IPS-18a (cell line): Measurements from ENCODE around the gene FBH1.
"Not testable (repeated sequence)": the region's sequence is repeated elsewhere in the genome, so short reads cannot be mapped to it uniquely, and the experiment has no call there.

Experiments
- H3K27ac ChIP-seq: one replicate; pipeline ENCODE4 v1.5.1; 2013; ENCODE audit warnings: low read length
- H3K27me3 ChIP-seq: one replicate; pipeline ENCODE4 v1.6.1; 2013; ENCODE audit warnings: mild to moderate bottlenecking, low read length; ENCODE audit not compliant: control insufficient read depth, insufficient read depth
- H3K36me3 ChIP-seq: one replicate; pipeline ENCODE4 v1.6.1; 2013; ENCODE audit warnings: low read depth, low read length; ENCODE audit not compliant: control insufficient read depth
- H3K4me1 ChIP-seq: one replicate; pipeline ENCODE4 v1.6.1; 2013; ENCODE audit warnings: low read depth, low read length; ENCODE audit not compliant: control insufficient read depth
- H3K4me3 ChIP-seq: one replicate; pipeline ENCODE4 v1.5.1; 2013; ENCODE audit warnings: low read length
- H3K9ac ChIP-seq: one replicate; pipeline ENCODE4 v1.6.1; 2013; ENCODE audit warnings: mild to moderate bottlenecking, low read length, moderate library complexity
- H3K9me3 ChIP-seq: one replicate; pipeline ENCODE4 v1.6.1; 2013; ENCODE audit warnings: low read depth, low read length; ENCODE audit not compliant: control insufficient read depth

FBH1 gene

GRCh38 chr10:5952731-5953385 lies 62.8 kb downstream of the FBH1 start:
- Histone ChIP-seq H3K9ac (no peak overlapping the region), H3K9me3 (no peaks in the 10 kb centered on the region), H3K4me3 (no peak overlapping the region), H3K4me1 (peaks cover 3% of the 10 kb centered on the region), H3K27me3 (no peaks in the 10 kb centered on the region), H3K27ac (no peak overlapping the region), H3K36me3 (no peaks in the 10 kb centered on the region)

DNA sequence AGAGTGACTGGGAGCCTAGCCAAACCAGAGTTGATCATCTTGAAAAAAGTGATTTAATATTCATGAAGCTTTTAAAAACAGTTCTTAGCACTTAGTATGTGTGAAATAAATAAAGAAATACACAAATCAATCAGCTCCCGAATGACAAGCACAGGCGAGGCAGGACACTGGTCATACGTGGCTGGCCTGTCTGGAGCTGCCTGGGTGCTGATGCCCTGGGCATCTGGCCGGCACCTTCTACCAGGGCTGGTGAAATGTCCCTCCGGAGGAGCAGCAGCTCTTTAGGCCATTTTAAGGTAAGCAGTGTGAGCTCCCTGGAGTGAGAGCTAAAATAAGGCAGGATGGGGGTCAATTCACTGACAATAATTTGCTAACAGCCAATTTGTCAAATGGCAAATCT lies 63.6 kb downstream of the FBH1 start:
- H3K9ac ChIP-seq, result no peak overlapping the region
- H3K9me3 ChIP-seq, result no peaks in the 10 kb centered on the region

GRCh38 chr10:5956146-5956936 lies 66.3 kb downstream of the FBH1 start:
- H3K36me3 ChIP-seq, result no peaks in the 10 kb centered on the region
- H3K27ac ChIP-seq, result no peak overlapping the region
- H3K4me3 ChIP-seq, result no peak overlapping the region
- H3K9ac ChIP-seq, result no peak overlapping the region
- no peaks in the 10 kb centered on the region for H3K9me3 ChIP-seq
- no peaks in the 10 kb centered on the region for H3K27me3 ChIP-seq
- peaks cover 3% of the 10 kb centered on the region for H3K4me1 ChIP-seq

More for the DNA sequence above, 63.6 kb downstream of the FBH1 start:
- Histone ChIP-seq H3K36me3 (no peaks in the 10 kb centered on the region), H3K27me3 (no peaks in the 10 kb centered on the region), H3K4me3 (no peak overlapping the region), H3K27ac (no peak overlapping the region), H3K4me1 (peaks cover 3% of the 10 kb centered on the region)

DNA sequence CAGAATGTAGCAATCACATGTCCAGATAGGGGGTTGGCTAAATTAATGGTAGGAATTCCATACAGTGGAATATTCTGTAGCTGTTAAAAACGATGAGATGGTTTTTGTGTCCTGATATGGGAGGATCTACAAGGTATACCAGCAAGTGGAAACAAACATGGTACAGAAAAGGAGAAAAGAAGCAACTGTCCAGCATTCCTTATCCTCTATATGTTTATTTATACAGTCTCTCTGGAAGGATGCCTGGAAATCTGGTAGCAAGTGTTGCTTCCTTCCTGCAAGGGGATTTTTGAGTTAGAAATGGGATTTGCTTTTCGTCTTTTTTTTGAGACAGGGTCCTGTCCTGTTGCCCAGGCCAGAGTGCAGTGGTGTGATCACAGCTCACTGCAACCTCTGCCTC lies 68.0 kb downstream of the FBH1 start:
- Histone ChIP-seq H3K9me3 (no peaks in the 10 kb centered on the region), H3K27me3 (no peaks in the 10 kb centered on the region), H3K4me3 (no peak overlapping the region), H3K27ac (no peak overlapping the region), H3K36me3 (no peaks in the 10 kb centered on the region), H3K9ac (no peak overlapping the region), H3K4me1 (no peaks in the 10 kb centered on the region)

DNA sequence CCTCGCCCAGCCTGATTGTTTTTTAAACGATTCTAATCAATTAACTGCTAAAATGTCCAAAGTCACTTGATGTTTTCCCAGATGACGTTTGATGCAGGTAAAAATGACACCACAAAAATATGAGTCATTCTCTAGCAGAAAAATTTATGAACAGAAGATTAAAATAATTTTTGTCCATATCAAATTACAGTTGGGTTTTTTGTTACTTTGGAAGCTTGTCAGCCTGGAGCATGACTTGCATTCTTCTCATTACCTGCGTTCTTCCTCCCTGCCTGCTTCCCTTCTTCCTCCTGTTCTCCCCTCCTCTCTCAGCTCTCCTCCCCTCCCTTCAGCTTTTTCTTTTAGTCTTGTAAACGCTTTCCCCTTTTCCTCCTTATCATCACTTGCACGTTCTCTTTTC lies 68.6 kb downstream of the FBH1 start:
- no peaks in the 10 kb centered on the region for H3K9me3 ChIP-seq
- H3K4me1 ChIP-seq, result no peaks in the 10 kb centered on the region
- no peak overlapping the region for H3K4me3 ChIP-seq
- no peak overlapping the region for H3K27ac ChIP-seq
- H3K27me3 ChIP-seq, result no peaks in the 10 kb centered on the region
- no peak overlapping the region for H3K9ac ChIP-seq
- H3K36me3 ChIP-seq, result no peaks in the 10 kb centered on the region

DNA sequence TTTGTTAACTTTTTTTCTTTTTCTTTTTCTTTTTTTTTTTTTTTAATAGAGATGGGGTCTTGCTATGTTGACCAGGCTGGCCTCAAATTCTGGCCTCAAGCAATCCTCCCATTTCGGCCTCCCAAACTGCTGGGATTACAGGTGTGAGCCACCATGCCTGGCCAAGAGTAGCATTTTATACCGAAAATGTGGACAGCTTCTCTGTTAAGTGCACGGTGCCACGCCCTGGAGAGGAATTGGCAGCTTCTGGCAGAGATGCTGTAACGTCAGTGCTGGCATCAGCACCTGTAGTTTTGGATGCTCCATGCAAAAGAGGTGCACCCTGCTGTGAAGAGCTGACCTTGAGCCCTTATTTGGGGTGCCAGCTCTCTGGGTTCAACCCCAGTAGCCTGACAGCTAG lies 69.1 kb downstream of the FBH1 start:
- Histone ChIP-seq H3K27ac (no peak overlapping the region), H3K4me3 (no peak overlapping the region), H3K27me3 (no peaks in the 10 kb centered on the region), H3K9me3 (no peaks in the 10 kb centered on the region), H3K4me1 (no peaks in the 10 kb centered on the region), H3K9ac (no peak overlapping the region), H3K36me3 (no peaks in the 10 kb centered on the region)

- Histone ChIP-seq H3K9ac (no peak overlapping the region), H3K27ac (no peak overlapping the region), H3K4me3 (no peak overlapping the region), H3K9me3 (no peaks in the 10 kb centered on the region), H3K36me3 (no peaks in the 10 kb centered on the region), H3K4me1 (no peaks in the 10 kb centered on the region), H3K27me3 (no peaks in the 10 kb centered on the region)
Observed at GRCh38 chr10:5959581-5960069, 69.6 kb downstream of the FBH1 start.

DNA sequence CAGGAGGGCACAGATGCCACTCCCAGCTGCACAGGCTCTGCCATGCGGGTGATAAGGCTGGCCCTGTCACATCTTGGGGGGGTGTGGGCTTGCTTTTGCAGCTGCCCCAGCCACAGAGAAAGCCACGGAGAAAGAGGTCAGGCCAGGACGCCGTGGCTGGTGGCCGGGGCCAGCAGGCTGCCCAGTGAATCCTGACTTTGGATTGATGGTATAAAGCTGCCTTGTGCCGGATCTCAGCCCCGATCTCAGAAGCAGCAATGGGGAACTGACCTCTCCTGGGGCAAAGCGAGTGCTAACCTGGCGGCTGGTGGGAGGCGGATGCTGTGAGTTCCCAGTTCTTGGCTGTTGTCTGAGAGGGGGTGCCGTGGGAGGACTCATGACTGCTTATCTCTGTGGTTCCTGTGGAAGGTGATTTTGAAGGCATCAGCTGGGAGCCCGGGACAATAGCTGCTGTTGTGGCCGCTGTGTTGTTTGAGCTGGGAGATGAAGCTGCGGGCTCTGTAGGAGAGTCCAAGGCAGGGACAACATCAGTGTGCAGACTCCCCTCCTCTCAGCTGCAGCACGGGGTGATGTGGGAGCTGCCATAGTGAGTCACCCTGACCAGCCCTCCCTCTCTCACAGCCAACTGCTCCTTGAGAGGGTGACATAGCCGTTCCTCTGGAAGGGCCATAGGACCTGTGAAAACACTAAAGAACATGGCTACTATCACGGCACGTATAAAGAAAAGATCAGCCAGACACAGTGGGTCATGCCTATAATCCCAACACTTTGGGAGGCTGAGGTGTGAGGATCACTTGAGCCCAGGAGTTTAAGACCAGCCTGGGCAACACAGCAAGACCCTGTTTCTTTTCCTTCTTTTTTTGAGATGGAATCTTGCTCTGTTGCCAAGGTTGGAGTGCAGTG lies 70.3 kb downstream of the FBH1 start:
- no peak overlapping the region for H3K27ac ChIP-seq
- H3K4me3 ChIP-seq, result no peak overlapping the region
- H3K9me3 ChIP-seq, result no peaks in the 10 kb centered on the region
- H3K27me3 ChIP-seq, result no peaks in the 10 kb centered on the region
- H3K9ac ChIP-seq, result no peak overlapping the region
- no peaks in the 10 kb centered on the region for H3K36me3 ChIP-seq
- H3K4me1 ChIP-seq, result no peaks in the 10 kb centered on the region

DNA sequence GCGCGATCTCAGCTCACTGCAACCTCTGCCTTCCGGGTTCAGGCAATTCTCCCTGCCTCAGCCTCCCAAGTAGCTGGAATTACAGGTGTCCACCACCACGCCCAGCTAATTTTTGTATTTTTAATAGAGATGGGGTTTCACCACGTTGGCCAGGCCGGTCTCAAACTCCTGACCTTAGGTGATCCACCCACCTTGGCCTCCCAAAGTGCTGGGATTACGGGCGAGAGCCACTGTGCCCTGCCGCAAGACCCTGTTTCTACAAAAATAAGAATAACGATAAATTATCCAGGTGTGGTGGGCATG lies 70.9 kb downstream of the FBH1 start:
- H3K36me3 ChIP-seq, H3K27me3 ChIP-seq, H3K4me1 ChIP-seq, H3K4me3 ChIP-seq, H3K9ac ChIP-seq, H3K9me3 ChIP-seq, H3K27ac ChIP-seq: not testable (repeated sequence)

DNA sequence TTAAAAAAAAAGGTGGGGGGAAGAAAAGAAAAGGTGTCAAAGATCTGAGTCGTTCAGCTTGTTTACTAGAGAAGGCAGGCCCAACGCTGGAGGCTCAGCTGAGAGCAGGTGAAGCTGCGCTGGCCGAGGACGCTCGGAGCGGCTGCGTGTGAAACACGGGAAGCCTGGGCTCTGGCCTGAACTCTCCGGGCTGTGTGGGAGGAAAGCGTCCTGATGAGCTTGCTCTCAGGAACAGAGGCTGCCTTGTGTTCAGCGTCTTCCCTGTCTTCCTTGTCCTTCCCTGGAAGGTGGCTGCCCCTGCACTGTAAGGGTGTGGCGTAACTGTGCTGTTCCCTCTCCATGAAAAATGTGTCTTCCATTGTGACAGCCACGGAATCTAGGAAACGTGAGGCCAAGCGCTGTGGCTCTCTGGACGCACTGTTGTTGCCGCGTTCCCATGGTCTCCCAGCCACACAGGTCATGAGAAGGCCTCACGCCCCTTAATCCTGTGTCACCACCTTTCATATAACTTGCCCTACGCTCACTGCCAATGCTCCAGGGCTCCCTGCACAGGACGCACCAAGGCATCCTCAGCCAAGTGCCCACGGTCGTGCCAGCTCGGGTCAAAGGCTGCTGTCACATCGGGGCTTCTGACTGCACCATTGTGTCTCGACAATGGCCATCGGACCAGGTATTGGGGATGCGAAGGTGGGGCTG lies 71.5 kb downstream of the FBH1 start:
- Histone ChIP-seq H3K27ac (no peak overlapping the region), H3K9me3 (no peaks in the 10 kb centered on the region), H3K4me3 (no peak overlapping the region), H3K9ac (no peak overlapping the region), H3K36me3 (no peaks in the 10 kb centered on the region), H3K27me3 (no peaks in the 10 kb centered on the region), H3K4me1 (no peaks in the 10 kb centered on the region)

GRCh38 chr10:5962358-5962940 lies 72.4 kb downstream of the FBH1 start:
- H3K4me1 ChIP-seq, H3K4me3 ChIP-seq, H3K9me3 ChIP-seq, H3K9ac ChIP-seq, H3K27me3 ChIP-seq, H3K27ac ChIP-seq, H3K36me3 ChIP-seq: not testable (repeated sequence)
